Left renal pelvis (tissue), 4 donors: ENCODE data around the gene CSTF2. TPM values are rescaled to one million over a fixed set of nuclear protein-coding genes. Genes with fewer than 3 reads are reported as not detected.
"Not testable (repeated sequence)": the region's sequence is repeated elsewhere in the genome, so short reads cannot be mapped to it uniquely, and the experiment has no call there.

Source experiments
- DNase-seq, 4 donors: peaks; one replicate each; pipeline ENCODE4 v3.0.0-alpha.2; 2013; ENCODE audit warnings: low read depth in 4 of 4, low spot score in 3 of 4
- polyA plus RNA-seq, 4 donors: library from polyadenylated mRNA; unstranded; fragments of 120-200 nt; gene quantifications; one replicate each; pipeline ENCODE4 v1.2.1, GENCODE V29; 2013; ENCODE audit not compliant: insufficient read length in 4 of 4

Gene CSTF2
- 10 to 100 TPM; 15.8 to 24.9 (median 21.2) TPM for polyA plus RNA-seq

GRCh38 chrX:100819837-100820666 is at the start of gene CSTF2:
CSTF2 (plus strand) TSS chrX:100820391; CDS start chrX:100820417, 26 bp downstream.
- peak; percentile 58 to 70 (median 64) for DNase-seq

GRCh38 chrX:100796371-100796770 is 23.8 kb upstream of the CSTF2 start:
- DNase-seq: not testable (repeated sequence)

- no peak for DNase-seq
Measured at GRCh38 chrX:100797359-100797758, 22.8 kb upstream of the CSTF2 start.

- DNase-seq: no peak
Measured at GRCh38 chrX:100798484-100799214, 21.5 kb upstream of the CSTF2 start.

- DNase-seq: no peak
Measured at GRCh38 chrX:100802843-100803242, 17.3 kb upstream of the CSTF2 start.

- DNase-seq: no peak
Measured at GRCh38 chrX:100804780-100805179, 15.4 kb upstream of the CSTF2 start.

GRCh38 chrX:100808265-100808664 is 11.9 kb upstream of the CSTF2 start:
- DNase-seq: not testable (repeated sequence)

- DNase-seq: no peak
Measured at GRCh38 chrX:100812216-100813158, 7.7 kb upstream of the CSTF2 start.

- DNase-seq: no peak
Measured at GRCh38 chrX:100817340-100817739, 2.9 kb upstream of the CSTF2 start.

- no peak for DNase-seq
Measured at GRCh38 chrX:100819534-100819836, 706 bp upstream of the CSTF2 start.

- DNase-seq: no peak
Measured at GRCh38 chrX:100829730-100830129, 9.5 kb downstream of the CSTF2 start.

- no peak for DNase-seq
Measured at GRCh38 chrX:100830143-100830542, 10.0 kb downstream of the CSTF2 start.

GRCh38 chrX:100830547-100830946 is 10.4 kb downstream of the CSTF2 start:
- no peak for DNase-seq

- no peak for DNase-seq
Measured at GRCh38 chrX:100831219-100831946, 11.2 kb downstream of the CSTF2 start.

GRCh38 chrX:100850317-100850716 is 30.1 kb downstream of the CSTF2 start:
- DNase-seq: no peak

GRCh38 chrX:100852810-100853209 is 32.6 kb downstream of the CSTF2 start:
- no peak for DNase-seq

GRCh38 chrX:100863326-100863864 is 43.2 kb downstream of the CSTF2 start:
- DNase-seq: peak in 2 of 4 donors; percentile 3 to 17

GRCh38 chrX:100864657-100865391 is 44.6 kb downstream of the CSTF2 start:
- no peak for DNase-seq

- no peak for DNase-seq
Measured at GRCh38 chrX:100868273-100868672, 48.1 kb downstream of the CSTF2 start.
